ENCODE measurements around the gene CD79B.

DNA sequence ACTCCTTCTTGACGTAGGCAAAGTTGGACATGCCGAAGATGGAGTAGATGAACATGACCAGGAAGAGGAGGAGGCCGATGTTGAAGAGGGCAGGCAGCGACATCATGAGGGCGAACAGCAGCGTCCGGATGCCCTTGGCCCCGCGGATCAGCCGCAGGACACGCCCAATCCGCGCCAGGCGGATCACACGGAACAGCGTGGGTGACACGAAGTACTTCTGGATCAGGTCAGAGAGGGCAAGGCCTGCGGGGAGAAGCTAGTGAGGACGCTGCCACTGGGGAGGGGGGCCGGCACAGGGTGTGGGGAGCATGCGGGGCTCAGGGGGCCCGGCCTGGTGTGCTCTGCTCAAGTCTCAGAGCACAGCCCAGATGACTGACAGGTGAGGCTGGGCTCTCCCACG lies 9.6 kb upstream of the CD79B start:
- TF ChIP-seq CTCF (IDR thresholded peaks at IDR 0.05) (no peak), EZH2 (IDR thresholded peaks at IDR 0.05) (no peak), EZH2phosphoT487 (IDR thresholded peaks at IDR 0.05) (no peak)

Data from neural progenitor cell (in vitro differentiated cells).